HepG2 (cell line): Measurements from ENCODE around the gene AOX1. TPM values are rescaled to one million over a fixed set of nuclear protein-coding genes. Genes with fewer than 3 reads are reported as not detected.
A peak's percentile ranks its signal among the peaks of the same experiment; 100 is the strongest.
"Not testable (repeated sequence)": the region's sequence is repeated elsewhere in the genome, so short reads cannot be mapped to it uniquely, and the experiment has no call there.

Experiments
- ATAC-seq: fragments of 200-7000 bp; cut with Tn5 transposase; 3 replicates; pipeline ENCODE4 v1.9.1; 2020; ENCODE audit warnings: mild to moderate bottlenecking, moderate library complexity
- BruUV-seq: library from RNA; stranded (reverse); fragments of 400-500 nt; replicated peaks from 2 replicates; lab custom pipeline; 2021; lab: Mats Ljungman, UMichigan
- CTCF ChIA-PET: fragments of 300-600 bp; formaldehyde crosslinking; extraction: SDS; loops from one replicate; lab custom pipeline; 2021; ENCODE audit warnings: low total read pairs, inconsistent platforms, low intra/inter-chr PET ratio; lab: Yijun Ruan, JAX
- POLR2A ChIA-PET: fragments of 350-600 bp; sonication (Branson Sonifier 250); formaldehyde crosslinking; loops from one replicate; lab custom pipeline; 2020; ENCODE audit warnings: antibody characterized with exemption, inconsistent platforms; lab: Yijun Ruan, JAX
- DNase-seq: peaks from one replicate; pipeline ENCODE4 v3.0.0-alpha.2; 2015; ENCODE audit warnings: low spot score
- FAIRE-seq: peaks from 3 replicates; lab custom pipeline; 2011; peaks lifted over from hg19 to GRCh38; lab: Jason Lieb, UNC
- H2AFZ ChIP-seq: one replicate; pipeline ENCODE4 v1.6.1; 2011; ENCODE audit warnings: low read length, inconsistent platforms
- H3K27ac ChIP-seq: fragments of 300-600 bp; 3 replicates; pipeline ENCODE4 v1.8.0; 2011; ENCODE audit warnings: mixed run types, mild to moderate bottlenecking, mixed read lengths, low read length, inconsistent platforms; ENCODE audit not compliant: insufficient read depth; ENCODE audit errors: extremely low read length
- H3K27me3 ChIP-seq, 2 experiments: fragments of 200-600 bp in 1 of 2; 2 replicates in 1 of 2; 3 replicates in 1 of 2; pipeline versions ENCODE4 v1.6.0 to v1.8.0; 2011; ENCODE audit warnings: low read length in 2 of 2, mild to moderate bottlenecking in 2 of 2, moderate library complexity in 2 of 2, inconsistent platforms in 1 of 2; ENCODE audit not compliant: insufficient read depth in 2 of 2, control insufficient read depth in 1 of 2
- H3K36me3 ChIP-seq, 2 experiments: fragments of 200-600 bp in 1 of 2; replicated peaks in 1 of 2; 2 replicates in 1 of 2; 3 replicates in 1 of 2; pipeline versions ENCODE4 v1.5.1 to v1.8.0; 2011; ENCODE audit warnings: low read length in 2 of 2, inconsistent platforms in 1 of 2; ENCODE audit not compliant: insufficient read depth in 2 of 2, control insufficient read depth in 1 of 2
- H3K4me1 ChIP-seq: 2 replicates; pipeline ENCODE4 v1.5.1; 2012; ENCODE audit warnings: low read length, inconsistent platforms; ENCODE audit not compliant: insufficient read depth
- H3K4me2 ChIP-seq: 2 replicates; pipeline ENCODE4 v1.6.0; 2011; ENCODE audit warnings: low read depth, low read length, inconsistent platforms
- H3K4me3 ChIP-seq, 3 experiments: fragments of 200-600 bp in 1 of 3; sonication (generic), shearing (Covaris generic) in 1 of 3; replicated peaks in 1 of 3; 2 replicates each; pipeline ENCODE4 v1.5.1; 2011 to 2016; ENCODE audit warnings: low read length in 3 of 3, inconsistent platforms in 2 of 3, low read depth in 2 of 3, mild to moderate bottlenecking in 2 of 3, control low read depth in 1 of 3, mixed read lengths in 1 of 3; ENCODE audit not compliant: insufficient read depth in 1 of 3
- H3K79me2 ChIP-seq: one replicate; pipeline ENCODE4 v1.6.1; 2011; ENCODE audit warnings: low read length, inconsistent platforms; ENCODE audit not compliant: insufficient read depth
- H3K9ac ChIP-seq: 2 replicates; pipeline ENCODE4 v1.6.0; 2011; ENCODE audit warnings: mild to moderate bottlenecking, low read depth, low read length, inconsistent platforms; ENCODE audit not compliant: insufficient read depth
- H3K9me3 ChIP-seq: 2 replicates; pipeline ENCODE4 v1.5.1; 2012; ENCODE audit warnings: mild to moderate bottlenecking, low read length
- H4K20me1 ChIP-seq: 2 replicates; pipeline ENCODE4 v1.6.0; 2011; ENCODE audit warnings: inconsistent platforms, mild to moderate bottlenecking, low read length, moderate library complexity; ENCODE audit not compliant: insufficient read depth
- HES4 ChIP-seq: sonication (generic); formaldehyde crosslinking; IDR thresholded peaks from 2 replicates; pipeline ENCODE4 v1.9.0; 2021; ENCODE audit warnings: mild to moderate bottlenecking, missing genetic modification reagents, borderline replicate concordance
- NFKB2 ChIP-seq: sonication (generic); formaldehyde crosslinking; IDR thresholded peaks from 2 replicates; pipeline ENCODE4 v1.4.0; 2020; ENCODE audit warnings: missing genetic modification reagents, borderline replicate concordance
- ZFP36L1 ChIP-seq: sonication (generic); formaldehyde crosslinking; IDR thresholded peaks from 2 replicates; pipeline ENCODE4 v1.8.0; 2022; ENCODE audit warnings: mild to moderate bottlenecking, missing genetic modification reagents, moderate library complexity
- ZNF296 ChIP-seq: sonication (generic); formaldehyde crosslinking; conservative IDR thresholded peaks from 2 replicates; pipeline ENCODE4 v1.5.0; 2020; ENCODE audit warnings: mild to moderate bottlenecking, missing genetic modification reagents
- ZNF580 ChIP-seq: IDR thresholded peaks from 2 replicates; pipeline ENCODE4 v1.6.1; 2016; ENCODE audit warnings: low read depth, borderline replicate concordance
- ZNF670 ChIP-seq: sonication (generic); formaldehyde crosslinking; IDR thresholded peaks from 2 replicates; pipeline ENCODE4 v1.8.0; 2022; ENCODE audit warnings: mild to moderate bottlenecking, missing genetic modification reagents, borderline replicate concordance
- ZNF768 ChIP-seq: sonication (generic); formaldehyde crosslinking; IDR thresholded peaks from 2 replicates; pipeline ENCODE4 v1.4.0; 2020; ENCODE audit warnings: missing genetic modification reagents
- ZNF850 ChIP-seq: sonication (generic); formaldehyde crosslinking; conservative IDR thresholded peaks from 2 replicates; pipeline ENCODE4 v1.9.0; 2021; ENCODE audit warnings: mild to moderate bottlenecking, missing genetic modification reagents
- WGBS: methylation state at CpG from one replicate; pipeline ENCODE4 v1.1.6; 2017; ENCODE audit warnings: low lambda C conversion rate; 5-methylcytosine and 5-hydroxymethylcytosine counted together
- in situ Hi-C: cut with HindIII; loops from 2 replicates; pipeline ENCODE4 v1.10.0; 2017; ENCODE audit warnings: low pct_unique_long_range_greater_than_20kb; ENCODE audit not compliant: extremely low pct_ligation_motif_present
- intact Hi-C: fragments of 100-400 bp; cut with micrococcal nuclease; formaldehyde crosslinking; loops from one replicate; pipeline ENCODE4 v1.10.0; 2022; ENCODE audit not compliant: unreplicated experiment
- polyA plus RNA-seq, 8 experiments: library from polyadenylated mRNA; depleted of rRNA in 3 of 8; stranded (reverse) in 7 of 8; unstranded in 1 of 8; fragments of >200 nt; fragmentation: Illumina TruSeq in 4 of 8; extraction: Trizol in 4 of 8; gene quantifications; 2 replicates each; pipeline versions ENCODE4 v1.2.1 to v1.2.3, GENCODE V29; 2011 to 2016; ENCODE audit warnings: low read depth in 4 of 8, missing spikeins in 1 of 8, mixed read lengths in 1 of 8; ENCODE audit not compliant: insufficient read depth in 1 of 8
- total RNA-seq, 5 experiments: library from RNA; depleted of rRNA; stranded (reverse); fragments of >200 nt; fragmentation: Illumina TruSeq; extraction: Trizol; gene quantifications; 2 replicates each; pipeline ENCODE4 v1.2.3, GENCODE V29; 2016; ENCODE audit warnings: low read depth in 1 of 5

The AOX1 gene
- total and polyA plus RNA-seq, 2 of the 13 experiments (the other 11 are each of a cell fraction or from before 2014, with no cell fraction given), result 9.2 to 18.0 TPM

GRCh38 chr2:200713704-200714064 lies 127.9 kb downstream of the AOX1 start (continued):
- 0 out of 2 replicates have a peak, but pooled peaks have one; percentile 46 for TF ChIP-seq ZNF670 (CRISPR knock-in tag)
- TF ChIP-seq ZNF768 (CRISPR knock-in tag), result no peak
- TF ChIP-seq ZFP36L1 (CRISPR knock-in tag), result no peak
- no peak for TF ChIP-seq ZNF580 (CRISPR knock-in tag)
- 0 out of 2 replicates have a peak, but pooled peaks have one; percentile 68 for TF ChIP-seq ZNF850 (CRISPR knock-in tag)
- peak; percentile 41; the same call in 1 of the 2 replicates for TF ChIP-seq ZNF296 (CRISPR knock-in tag)
- TF ChIP-seq NFKB2, result no peak
- TF ChIP-seq HES4, result 0 out of 2 replicates have a peak, but pooled peaks have one; percentile 12

GRCh38 chr2:200715014-200715413 lies 129.2 kb downstream of the AOX1 start:
- WGBS, result 90% methylated on average over 3 of the region's 3 CpGs
- intact Hi-C loops, H3K27ac ChIP-seq, H3K9me3 ChIP-seq, H3K4me3 ChIP-seq, FAIRE-seq, POLR2A ChIA-PET, H3K27me3 ChIP-seq, H3K4me2 ChIP-seq, H2AFZ ChIP-seq, in situ Hi-C loops, H3K36me3 ChIP-seq, H4K20me1 ChIP-seq, H3K79me2 ChIP-seq, ATAC-seq, H3K9ac ChIP-seq, DNase-seq, BruUV-seq: not testable (repeated sequence)
- H3K4me1 ChIP-seq, result peaks cover 20% of the 10 kb centered on the region
- CTCF ChIA-PET, result interaction anchor here (1.2 kb wide), 1 partner anchor 80 kb away, joined by 4 read pairs; no protein-coding TSS in a partner anchor
